ENCODE measurements around the gene KRT83.

The KRT83 gene

DNA sequence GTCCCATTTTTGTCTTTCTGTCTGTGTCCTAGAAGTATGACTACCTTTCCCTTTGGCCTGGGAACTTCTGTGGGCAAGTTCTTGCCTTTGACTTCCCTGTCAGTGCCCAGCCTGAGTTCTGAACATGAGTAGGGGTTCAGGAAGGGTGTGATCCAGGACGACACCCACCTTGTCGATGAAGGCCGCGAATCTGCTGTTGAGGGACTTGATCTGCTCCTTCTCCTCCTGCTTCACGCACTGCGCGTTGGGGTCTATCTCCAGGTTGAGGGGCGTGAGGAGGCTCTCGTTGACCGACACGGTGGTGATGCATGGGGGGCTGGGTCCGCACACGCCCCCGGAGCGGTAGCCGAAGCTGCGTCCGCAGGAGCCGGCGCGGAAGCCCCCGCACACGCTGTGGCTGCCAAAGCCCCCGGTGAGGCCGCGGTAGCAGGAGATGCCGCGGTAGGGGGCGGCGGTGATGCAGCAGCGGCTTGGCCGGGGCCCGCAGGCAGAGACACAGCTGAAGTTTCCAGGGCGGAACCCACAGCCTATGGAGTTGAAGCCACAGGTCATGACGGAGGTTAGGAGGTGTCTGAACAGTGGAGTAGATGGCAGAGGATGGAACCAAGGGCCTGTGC, at the start of gene KRT83:
Gene KRT83 (minus strand): TSS at position 615 of the 617 bp plus-strand sequence. CDS start 63 bp downstream, at position 552.
- DNase-seq (ENCODE audit: low read depth) = no peak

DNA sequence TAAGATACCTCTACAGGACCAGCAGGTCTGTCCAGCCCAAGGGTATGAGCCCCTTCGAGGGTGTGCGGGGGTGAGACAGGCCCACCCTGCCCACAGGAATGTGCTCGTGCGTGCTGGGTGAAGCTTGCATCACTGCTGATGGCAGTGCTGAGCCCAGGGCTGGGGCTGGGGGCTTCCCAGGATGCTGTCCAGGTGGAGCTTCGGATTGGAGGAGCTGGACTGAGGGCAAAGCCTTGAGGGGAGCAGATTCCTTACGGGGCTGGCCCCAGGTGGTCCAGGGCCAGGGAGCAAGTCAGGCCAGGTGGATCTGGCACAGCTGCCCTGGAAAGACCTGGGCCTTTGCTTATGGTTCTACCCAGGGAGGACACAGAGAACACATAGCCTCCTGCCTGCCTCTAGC, 48.6 kb upstream of the KRT83 start:
- DNase-seq (ENCODE audit: low read depth) = no peak

DNA sequence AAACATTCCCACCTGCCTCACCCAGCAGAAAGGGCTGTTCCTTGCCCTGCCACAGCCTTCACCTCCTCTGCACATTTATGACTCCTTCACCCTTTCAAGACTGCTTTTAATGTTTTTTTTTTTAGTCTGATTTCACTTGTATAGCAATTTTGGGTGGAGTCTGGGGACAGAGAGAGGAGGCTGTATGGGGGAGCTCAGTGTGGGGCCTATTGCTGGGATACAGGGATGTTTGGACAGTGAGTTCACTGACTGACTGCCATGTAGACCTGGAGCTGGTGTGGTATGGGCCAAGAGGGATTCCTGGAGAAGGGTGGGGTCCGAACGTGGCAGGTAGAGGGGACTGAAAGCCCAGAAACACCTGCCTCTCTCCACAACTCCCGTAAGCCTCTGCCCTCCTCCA, 48.0 kb upstream of the KRT83 start:
- no peak for DNase-seq (ENCODE audit: low read depth)

DNA sequence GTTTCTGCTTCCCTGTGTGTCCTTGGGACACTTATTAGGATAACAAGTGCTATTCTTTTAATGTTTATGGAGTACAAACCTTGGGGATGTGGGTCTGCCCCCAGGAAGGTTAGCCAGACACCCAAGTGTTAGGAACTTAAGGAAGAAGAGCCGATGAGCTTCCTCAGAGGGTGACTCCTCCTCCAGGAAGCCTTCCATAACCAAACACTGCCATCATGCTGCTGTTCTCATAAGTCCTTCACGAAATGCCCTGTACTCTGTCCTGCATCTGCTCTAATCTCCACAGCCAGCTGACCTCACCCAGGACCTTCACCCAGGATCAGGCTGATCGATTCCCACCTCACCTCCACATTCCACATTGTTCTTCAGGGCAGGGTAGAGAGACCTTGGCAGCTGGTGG, 47.3 kb upstream of the KRT83 start:
- no peak for DNase-seq (ENCODE audit: low read depth)

DNA sequence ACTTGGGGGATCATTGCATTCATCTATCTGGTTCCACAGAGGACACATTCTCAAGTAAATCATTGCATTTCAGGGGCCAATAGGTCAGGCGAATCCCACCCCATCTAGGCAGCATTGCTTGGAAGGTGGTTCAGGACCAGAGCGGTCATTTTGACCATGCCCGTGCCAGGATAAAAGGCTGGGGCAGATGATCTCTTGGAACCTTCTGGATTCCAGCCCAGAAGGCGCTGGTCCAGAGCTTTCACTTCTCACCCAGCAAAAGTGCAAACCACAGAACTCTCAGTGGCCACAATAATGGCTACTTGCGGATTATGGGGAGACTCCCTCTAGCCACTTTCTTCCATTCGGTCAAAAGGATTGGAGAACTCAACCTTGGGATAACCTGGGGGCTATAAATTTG, 46.7 kb upstream of the KRT83 start:
- no peak for DNase-seq (ENCODE audit: low read depth)

DNA sequence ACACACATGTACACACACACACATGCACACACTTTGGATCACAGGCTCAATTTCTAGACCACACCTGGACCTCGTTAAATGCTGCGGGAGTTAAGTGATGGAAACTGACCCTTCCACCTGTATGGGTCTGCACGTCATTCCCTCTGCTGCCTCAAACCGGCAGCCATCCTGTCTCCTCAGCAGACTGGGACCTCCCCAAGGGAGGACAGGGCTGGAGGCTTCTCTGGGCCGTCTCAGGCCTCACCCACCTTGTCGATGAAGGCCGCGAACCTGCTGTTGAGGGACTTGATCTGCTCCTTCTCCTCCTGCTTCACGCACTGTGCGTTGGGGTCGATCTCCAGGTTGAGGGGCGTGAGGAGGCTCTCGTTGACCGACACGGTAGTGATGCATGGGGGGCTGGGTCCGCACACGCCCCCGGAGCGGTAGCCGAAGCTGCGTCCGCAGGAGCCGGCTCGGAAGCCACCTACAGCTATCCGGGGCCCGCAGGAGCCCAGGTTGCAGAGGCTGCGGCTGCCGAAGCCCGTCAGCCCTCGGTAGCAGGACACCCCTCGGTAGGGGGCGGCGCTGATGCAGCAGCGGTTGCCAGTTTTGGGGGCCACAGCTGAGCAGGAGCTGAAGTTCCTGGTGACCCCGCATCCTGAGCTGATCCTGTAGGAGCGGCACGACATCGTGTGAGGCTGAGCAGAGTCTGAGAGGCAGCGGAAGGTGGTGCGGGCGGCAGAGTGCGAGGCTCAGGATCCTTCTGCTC, 45.7 kb upstream of the KRT83 start, which contains the start of gene KRT85:
Gene KRT85 (minus strand): TSS at position 744 of the 748 bp plus-strand sequence. CDS start 76 bp downstream, at position 668.
- DNase-seq (ENCODE audit: low read depth) = no peak

DNA sequence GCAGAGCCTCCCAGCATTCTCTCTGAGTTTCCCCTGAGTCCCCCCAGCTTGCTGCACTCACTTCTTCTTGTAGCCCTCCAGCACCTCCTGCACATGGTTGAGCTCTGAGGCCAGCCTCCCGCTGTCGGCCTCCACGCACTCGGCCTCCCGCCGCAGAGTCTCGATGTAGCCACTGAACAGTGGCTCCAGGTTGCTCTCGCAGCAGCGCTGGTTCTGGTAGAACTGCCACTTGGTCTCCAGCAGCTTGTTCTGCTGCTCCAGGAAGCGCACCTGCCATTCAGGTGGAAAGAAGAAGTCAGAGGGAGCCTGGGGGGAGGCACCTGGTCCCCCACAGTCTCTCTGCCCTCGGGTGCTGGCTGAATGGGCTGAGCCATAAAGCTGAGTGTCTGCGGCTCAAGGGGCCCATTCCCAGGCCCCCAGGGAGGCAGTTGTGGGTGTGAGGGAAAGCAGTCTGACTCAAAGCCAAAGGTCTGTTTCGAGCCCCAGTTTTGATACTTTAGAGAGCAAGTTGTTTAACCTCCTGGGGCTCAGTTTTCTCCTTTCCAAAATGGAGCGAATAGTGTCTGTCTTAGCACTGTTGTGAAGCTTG, 43.8 kb upstream of the KRT83 start:
- no peak for DNase-seq (ENCODE audit: low read depth)

DNA sequence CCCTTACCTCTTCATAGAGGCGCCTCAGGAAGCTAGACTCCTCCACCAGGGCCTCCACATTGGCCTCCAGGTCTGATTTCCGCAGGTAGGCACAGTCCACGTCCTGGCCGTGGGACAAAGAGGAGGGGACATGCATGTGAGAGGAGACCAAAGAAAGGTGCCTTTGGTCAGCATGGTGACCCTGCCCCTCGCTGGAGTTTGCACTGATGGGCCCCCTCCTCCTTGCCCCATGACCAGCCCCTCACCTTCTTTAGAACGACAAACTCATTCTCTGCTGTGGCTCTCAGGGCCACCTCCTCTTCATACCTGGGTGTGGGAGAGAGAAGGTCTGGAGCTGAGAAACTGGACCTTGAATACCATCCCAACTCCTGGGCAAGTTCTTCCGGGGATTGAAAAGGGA, 42.9 kb upstream of the KRT83 start:
- no peak for DNase-seq (ENCODE audit: low read depth)

DNA sequence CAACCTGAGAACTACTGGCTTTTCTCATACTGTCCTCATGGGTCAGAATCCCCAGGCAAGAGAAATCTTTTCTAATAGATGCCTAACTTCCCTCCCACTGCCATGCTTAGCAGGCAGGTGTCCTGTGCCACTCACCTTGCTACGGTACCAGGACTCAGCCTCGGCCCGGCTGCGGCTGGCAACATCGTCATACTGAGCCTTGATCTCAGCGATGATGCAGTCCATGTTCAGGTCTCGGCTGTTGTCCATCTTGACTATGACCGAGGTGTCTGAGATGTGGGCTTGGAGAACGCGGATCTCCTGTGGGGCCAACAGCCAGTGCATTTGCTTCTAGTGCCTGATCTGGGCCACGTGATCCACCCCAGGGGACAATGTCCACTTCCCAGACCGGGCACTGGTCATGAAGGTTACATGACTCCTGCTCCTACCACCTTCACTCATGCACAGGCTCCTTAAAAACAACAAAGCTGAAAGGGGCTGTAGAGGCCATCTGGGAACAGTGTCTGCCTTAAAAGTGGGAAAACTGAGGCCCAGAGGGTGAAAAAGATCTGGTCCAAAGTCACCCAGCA, 42.0 kb upstream of the KRT83 start:
- DNase-seq (ENCODE audit: low read depth) = no peak

DNA sequence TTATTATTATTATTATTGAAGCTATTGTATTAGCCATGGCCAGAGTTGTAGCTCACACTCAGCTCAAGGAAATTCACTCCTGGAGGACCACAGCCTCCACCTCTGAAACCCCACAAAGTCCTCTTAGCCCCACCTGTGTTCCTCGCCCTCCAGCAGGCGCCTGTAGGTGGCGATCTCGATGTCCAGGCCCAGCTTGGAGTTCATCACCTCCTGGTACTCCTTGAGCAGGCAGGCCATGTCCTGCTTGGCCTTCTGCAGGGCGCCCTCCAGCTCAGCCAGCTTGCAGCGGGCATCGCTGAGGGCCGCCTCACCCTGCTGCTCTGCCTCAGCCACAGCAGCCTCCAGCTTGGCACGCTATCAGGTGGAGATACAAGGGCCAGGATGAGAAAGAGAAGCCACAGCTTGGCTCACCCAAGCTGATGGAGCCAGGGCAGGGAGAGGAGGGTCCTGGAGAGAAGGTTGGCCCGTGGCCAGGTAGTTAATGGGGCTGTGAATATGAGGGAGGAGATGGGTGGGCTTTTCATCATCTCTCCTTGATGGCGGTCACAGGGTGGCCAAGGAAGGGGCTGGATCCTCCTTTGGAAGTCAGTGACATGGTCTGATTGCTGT, 41.0 kb upstream of the KRT83 start:
- DNase-seq (ENCODE audit: low read depth) = no peak

DNA sequence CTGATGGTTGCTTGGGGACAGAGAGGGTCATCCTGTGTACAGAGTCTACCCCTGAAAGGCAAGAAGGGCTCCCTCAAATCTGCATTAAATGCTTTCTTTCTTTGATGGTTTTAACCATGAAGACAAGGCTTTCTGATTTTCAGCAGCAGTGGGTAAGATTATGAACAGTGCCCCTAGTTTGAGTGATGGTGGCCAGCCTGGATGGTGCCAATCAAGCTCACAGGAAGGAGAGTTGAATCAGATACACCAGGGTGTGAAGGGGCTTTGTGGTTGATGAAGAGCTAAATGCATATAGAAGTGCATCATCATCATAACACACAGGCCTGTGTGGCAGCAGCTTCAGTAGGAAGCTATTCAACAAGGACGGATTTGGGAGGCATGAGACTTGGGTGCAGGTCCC, 40.4 kb upstream of the KRT83 start:
- DNase-seq (ENCODE audit: low read depth) = no peak

DNA sequence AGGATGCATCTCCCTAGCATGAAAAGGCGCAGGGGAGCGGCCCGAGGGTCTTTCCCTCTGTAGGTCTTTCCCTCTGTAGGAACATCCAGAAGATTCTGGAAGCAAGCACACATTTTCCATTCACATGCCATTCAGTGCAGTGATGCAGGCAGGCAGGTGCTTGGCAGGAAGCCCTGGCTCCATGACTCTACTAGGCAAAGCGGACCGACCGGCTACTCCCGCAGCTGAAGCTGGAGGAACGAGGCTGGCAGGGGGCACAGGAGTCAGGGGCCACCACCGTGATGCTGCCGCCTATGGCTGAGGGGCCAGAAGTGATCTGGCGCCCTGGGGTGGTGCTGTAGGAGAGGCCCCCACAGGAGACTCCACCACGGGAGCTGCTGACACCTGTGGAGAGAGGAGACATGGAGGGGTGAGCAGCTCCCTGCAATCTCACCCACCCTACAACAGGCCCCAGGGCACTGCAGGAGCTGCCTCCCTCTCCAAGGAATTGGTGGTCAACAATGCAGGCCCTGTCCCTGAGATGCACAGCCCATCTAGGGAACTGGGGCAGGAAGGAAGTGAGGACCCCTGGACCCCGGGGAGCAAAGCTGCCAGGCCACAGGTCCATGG, 39.6 kb upstream of the KRT83 start:
- DNase-seq (ENCODE audit: low read depth) = no peak

DNA sequence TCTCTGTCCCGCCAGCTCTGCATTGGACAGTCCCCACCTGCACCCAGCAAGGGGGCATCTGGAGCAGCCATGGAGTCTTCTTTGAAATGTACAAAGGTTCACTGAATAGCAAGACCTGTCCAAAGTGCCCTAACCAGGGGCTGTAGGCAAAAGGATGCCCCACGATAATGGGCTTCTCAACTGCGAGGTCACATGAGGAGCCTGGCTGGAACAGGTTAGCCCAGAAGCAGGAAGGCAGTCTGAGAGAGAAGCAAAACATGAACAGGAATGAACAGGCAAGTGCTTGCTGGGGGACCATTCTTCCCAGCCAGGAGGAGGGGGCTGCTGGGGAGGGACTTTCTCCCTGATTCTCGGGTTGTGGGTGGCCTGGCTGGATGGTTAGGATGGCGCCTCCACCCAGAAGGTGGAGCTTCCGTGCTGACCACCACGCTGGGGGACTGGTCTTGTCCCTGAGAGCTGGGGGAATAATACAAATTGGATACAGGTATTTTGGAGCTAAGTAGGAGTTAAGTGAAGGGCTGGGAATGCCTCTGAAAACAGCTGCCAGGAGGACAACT, 39.0 kb upstream of the KRT83 start:
- DNase-seq (ENCODE audit: low read depth) = no peak

DNA sequence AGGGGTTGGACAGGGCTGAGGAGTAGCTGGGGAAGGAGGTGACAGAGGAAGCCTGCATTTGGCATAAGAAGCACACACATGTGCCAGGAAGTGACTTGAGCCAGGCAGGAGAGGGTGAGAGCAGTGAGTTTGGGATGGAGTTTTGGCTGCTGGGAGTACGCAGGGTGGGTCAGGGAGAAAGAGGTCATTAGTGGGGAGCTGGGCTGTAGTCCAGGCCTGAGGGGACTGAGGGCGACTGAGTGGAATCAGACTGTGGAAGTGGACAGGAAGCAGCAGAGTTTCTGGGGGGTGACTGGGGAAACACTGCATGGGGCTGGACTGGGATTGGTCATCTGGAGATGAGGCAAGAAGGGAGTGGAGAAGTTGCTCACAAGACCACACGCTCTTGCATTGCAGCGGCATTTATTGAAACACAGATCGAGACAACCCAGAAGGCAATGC, 38.4 kb upstream of the KRT83 start:
- DNase-seq (ENCODE audit: low read depth) = no peak

DNA sequence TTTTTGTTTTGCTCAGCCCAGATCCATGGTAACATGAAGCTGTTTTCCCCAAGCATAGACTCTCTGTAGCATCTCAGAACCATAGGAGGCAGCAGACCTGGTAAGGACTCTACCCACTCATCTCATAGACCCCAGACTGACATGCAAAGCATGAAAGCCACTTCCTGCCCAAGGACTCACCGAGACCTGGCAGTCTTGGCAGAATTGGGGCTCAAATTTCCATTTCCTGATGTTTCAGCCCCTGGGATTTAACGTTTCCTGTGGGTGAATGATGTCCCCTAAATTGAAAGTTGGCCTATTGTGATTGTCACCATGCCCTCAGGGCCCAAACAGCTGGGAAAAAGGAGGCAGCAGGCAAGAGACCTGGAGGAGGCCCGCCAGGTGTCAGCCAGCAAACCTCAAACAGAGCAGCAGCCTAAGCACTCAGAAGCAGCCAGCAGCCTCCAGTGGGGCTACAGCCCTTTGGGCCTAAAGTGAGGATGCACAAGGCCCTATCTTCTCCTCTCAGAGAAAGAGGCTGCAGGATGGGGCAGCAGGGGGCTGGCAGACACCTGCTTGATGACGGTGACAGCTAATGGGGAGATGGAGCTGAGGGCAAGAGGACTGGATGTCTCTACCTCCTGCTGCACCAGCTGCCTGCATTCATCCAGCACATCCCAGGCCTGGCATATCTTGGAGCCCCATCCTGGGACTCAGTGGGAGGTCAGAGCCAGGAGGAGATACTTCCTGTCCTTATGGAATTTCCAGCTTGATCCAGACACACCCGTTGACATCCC, 37.6 kb upstream of the KRT83 start:
- no peak for DNase-seq (ENCODE audit: low read depth)

DNA sequence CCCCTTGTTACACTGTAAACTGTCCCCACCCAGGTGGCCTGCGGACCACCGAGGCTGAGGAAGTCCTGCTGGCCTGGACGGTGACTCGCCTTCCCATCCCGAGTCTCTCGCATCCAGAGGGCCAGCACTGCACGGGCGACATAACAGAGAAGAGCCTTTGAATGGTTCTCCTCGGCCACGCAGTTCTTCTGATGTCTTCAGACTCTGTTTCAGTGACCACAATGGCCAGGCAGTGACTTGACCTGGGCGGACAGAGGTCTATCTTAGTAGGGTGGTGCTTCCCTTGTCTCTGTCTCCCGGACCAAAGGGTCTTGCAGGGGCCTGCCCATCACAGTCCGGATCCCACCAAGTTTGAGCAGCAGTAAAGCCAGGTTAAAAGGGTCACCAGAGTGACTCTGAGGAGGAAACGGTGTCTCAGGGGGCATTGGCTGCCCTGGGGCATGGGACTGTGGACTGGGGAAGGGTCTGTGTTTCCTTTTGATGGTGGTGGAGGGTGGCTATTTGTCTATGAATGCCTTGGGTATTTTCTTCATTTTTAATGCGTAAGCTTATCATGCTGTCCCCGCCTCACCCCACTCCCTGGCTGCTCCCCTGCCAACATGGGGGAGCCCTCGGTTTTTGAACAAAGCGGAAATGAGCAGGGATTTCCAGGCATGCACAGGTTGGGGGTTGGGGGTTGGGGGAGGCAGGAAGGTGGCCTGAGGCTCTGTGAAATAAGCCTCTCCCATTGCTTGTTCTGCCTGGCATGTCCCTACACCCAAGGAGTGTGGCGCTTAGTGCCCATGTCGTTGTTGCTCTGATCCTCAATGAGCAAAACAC, 35.8 kb upstream of the KRT83 start:
- DNase-seq (ENCODE audit: low read depth) = no peak

DNA sequence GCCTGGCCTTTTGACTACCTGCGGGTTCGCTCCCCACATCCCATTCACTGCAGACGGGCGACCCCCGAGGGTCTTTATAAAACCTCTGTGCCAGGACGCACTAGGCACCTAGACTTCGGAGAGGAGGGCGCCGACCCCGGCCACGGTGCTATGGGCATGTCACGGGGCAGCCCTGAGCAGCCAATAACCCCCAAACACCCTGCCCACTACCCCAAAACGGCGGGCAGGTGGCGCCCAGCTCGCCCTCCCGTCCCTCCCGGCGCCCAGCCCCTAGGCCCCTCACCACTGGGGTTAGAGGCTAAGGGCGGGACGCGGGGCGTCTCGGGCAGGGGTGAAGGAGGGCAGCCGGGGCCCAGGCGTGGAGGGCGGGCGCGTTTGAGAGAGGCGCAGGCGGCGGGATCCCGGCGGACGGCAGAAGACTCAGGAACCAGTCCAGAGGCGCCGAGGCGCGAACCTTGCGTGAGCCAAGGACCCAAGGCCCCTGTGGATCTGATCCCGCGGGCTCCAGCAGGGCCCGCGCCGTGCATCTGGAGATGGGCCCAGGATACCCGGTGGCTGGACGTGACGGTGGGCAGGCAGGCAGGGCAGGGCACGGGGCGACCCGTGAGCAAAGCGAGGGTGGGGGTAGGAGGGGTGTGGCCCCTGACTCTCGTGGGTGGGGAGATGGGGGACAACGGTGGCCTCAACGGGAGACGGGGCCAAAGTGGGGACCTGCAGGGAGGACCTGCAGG, 35.0 kb upstream of the KRT83 start:
- no peak for DNase-seq (ENCODE audit: low read depth)

DNA sequence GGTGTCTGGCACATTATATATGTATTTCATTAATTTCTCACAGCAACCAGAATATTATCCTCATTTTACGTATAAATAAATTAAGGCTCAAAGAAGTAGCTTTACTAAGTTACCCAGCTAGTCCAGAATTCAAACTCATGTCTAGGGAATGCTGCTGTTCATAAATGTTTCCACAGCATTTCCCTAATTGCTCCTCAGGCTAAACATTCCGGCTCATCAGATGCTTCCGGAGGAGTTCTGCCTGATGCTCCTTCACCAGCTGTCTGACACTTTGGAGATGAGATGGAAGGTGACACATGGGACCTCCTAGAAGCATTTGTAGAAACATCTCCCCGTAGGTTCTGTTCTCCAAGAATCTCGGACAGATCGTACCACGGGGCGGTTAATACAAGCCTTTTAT, 34.0 kb upstream of the KRT83 start:
- DNase-seq (ENCODE audit: low read depth) = no peak

DNA sequence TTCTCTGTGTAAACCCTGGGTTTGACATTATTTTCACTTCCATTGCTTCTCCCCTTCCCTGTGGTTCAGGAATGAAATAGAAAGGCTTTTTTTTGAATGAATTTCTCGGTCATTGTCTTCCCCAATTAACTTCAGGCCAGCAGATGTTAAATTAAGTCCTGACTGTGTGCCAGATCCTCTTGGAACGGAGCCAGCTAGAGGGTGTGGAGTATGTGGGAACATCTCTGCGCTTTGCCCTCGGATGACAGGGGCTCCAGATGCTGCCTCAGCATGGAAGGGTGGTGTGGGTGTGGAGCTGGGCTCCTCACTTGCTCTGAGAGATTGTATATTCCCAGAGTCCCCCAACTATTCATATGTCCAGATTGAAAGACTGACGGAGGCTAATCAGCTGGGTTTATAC, 33.0 kb upstream of the KRT83 start:
- DNase-seq (ENCODE audit: low read depth) = no peak

All from stimulated activated CD4-positive, alpha-beta T cell treated with anti-CD3 and anti-CD28 coated beads, Interleukin-2, amount 100 ng/mL, for 4 hours (primary cell).